ENCODE measurements around the gene ZBTB42. TPM values are rescaled to one million over a fixed set of nuclear protein-coding genes. Genes with fewer than 3 reads are reported as not detected.

The ZBTB42 gene
- total RNA-seq, 4 donors from 2014 or later: 5.9 to 24.3 (median 11.7) TPM

- no peaks in the 10 kb centered on the region for H3K9me3 ChIP-seq
- H3K27ac ChIP-seq: peak overlapping the region; percentile 87 to 90 (median 88)
- peaks cover 0 to 8% (median 0%) of the 10 kb centered on the region in 4 donors for H3K36me3 ChIP-seq
- TF ChIP-seq CTCF (IDR thresholded peaks at IDR 0.05) (no peak), POLR2AphosphoS5 (IDR thresholded peaks at IDR 0.05) (no peak), POLR2A (IDR thresholded peaks at IDR 0.05) (no peak), EP300 (IDR thresholded peaks at IDR 0.05; ENCODE audit: low read depth) (no peak)
- peak; percentile 68 for DNase-seq
- in situ Hi-C loops (cut with MboI; ENCODE audit: low pct_ligation_motif_present in 1 of 4, low pct_unique_long_range_greater_than_20kb in 1 of 4, low sequenced_read_pairs in 3 of 4) (no loop called here), intact Hi-C loops (cut with DNase I; ENCODE audit: low total_unique reads) (no loop called here)
- H3K27me3 ChIP-seq: no peaks in the 10 kb centered on the region
- 9% methylated on average over 6 of the region's 15 CpGs; no CpG with 5 or more reads in 1 of the 2 donors for WGBS, 2 donors (ENCODE audit: low coverage in 1 of 2)
- H3K4me1 ChIP-seq: peaks cover 30 to 48% (median 37%) of the 10 kb centered on the region in 4 donors
- peak overlapping the region; percentile 72 to 94 (median 86) for H3K4me3 ChIP-seq
These were observed 6.8 kb upstream of the ZBTB42 start for GRCh38 chr14:104794099-104794498.

DNA sequence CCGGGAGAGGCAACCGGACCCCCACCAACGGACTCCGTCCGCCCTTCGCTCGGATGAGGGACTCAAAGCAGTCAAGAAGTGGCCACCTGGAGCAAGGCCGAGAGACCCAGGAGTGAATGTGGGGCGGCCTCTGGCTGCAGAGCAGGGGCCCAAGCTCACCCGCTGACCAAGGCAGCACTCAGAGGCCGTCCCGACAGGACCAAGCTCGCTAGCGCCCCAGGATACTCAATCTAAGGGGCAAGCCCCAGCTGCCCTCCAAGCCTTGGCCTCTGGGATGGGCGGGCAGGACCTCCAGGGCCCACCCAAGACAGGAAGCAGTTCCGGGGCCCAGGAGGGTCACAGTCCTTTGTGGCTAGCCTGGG is 6.3 kb upstream of the ZBTB42 start:
- peak overlapping the region; percentile 87 to 90 (median 88) for H3K27ac ChIP-seq
- H3K9me3 ChIP-seq: no peaks in the 10 kb centered on the region
- peaks cover 0 to 8% (median 0%) of the 10 kb centered on the region in 4 donors for H3K36me3 ChIP-seq
- WGBS, 2 donors (ENCODE audit: low coverage in 1 of 2): 3% methylated on average over 16 of the region's 16 CpGs; no CpG with 5 or more reads in 1 of the 2 donors
- intact Hi-C loops (cut with DNase I; ENCODE audit: low total_unique reads) (no loop called here), in situ Hi-C loops (cut with MboI; ENCODE audit: low pct_ligation_motif_present in 1 of 4, low pct_unique_long_range_greater_than_20kb in 1 of 4, low sequenced_read_pairs in 3 of 4) (no loop called here)
- peak overlapping the region; percentile 72 to 94 (median 86) for H3K4me3 ChIP-seq
- peak; percentile 38 for DNase-seq
- H3K4me1 ChIP-seq: peaks cover 30 to 53% (median 39%) of the 10 kb centered on the region in 4 donors
- H3K27me3 ChIP-seq: no peaks in the 10 kb centered on the region
- TF ChIP-seq POLR2AphosphoS5 (IDR thresholded peaks at IDR 0.05) (no peak), POLR2A (IDR thresholded peaks at IDR 0.05) (no peak), CTCF (IDR thresholded peaks at IDR 0.05) (no peak), EP300 (IDR thresholded peaks at IDR 0.05; ENCODE audit: low read depth) (no peak)

GRCh38 chr14:104794993-104795780 is 5.7 kb upstream of the ZBTB42 start, which contains the start of gene AKT1:
Gene AKT1, minus strand, starts transcription at chr14:104795748. Its CDS starts 3,105 bp downstream, at chr14:104792643.
- Histone ChIP-seq H3K36me3 (peaks cover 0 to 8% (median 0%) of the 10 kb centered on the region in 4 donors), H3K27me3 (no peaks in the 10 kb centered on the region), H3K9me3 (no peaks in the 10 kb centered on the region), H3K4me1 (peaks cover 30 to 58% (median 45%) of the 10 kb centered on the region in 4 donors), H3K27ac (peak within 1 kb of the TSS; percentile 87 to 91 (median 90)), H3K4me3 (peak within 1 kb of the TSS; percentile 72 to 94 (median 86))
- in situ Hi-C loops (cut with MboI; ENCODE audit: low pct_ligation_motif_present in 1 of 4, low pct_unique_long_range_greater_than_20kb in 1 of 4, low sequenced_read_pairs in 3 of 4): no loop called here
- TF ChIP-seq EP300 (IDR thresholded peaks at IDR 0.05; ENCODE audit: low read depth) (no peak), CTCF (IDR thresholded peaks at IDR 0.05) (no peak), POLR2AphosphoS5 (IDR thresholded peaks at IDR 0.05) (no peak), POLR2A (IDR thresholded peaks at IDR 0.05) (no peak)
- WGBS, 2 donors (ENCODE audit: low coverage in 1 of 2): 1% methylated on average over 39 of the region's 124 CpGs; no CpG with 5 or more reads in 1 of the 2 donors
- intact Hi-C loops (cut with DNase I; ENCODE audit: low total_unique reads): no loop called here
- DNase-seq: peak; percentile 50

Measured in transverse colon (tissue), 4 donors.